COLO668 (cell line): ENCODE data around the gene VWA5A.
"Not testable (repeated sequence)": the region's sequence is repeated elsewhere in the genome, so short reads cannot be mapped to it uniquely, and the experiment has no call there.

Experiments
- DNase-seq: peaks from one replicate; lab custom pipeline; 2025; ENCODE audit not compliant: unreplicated experiment; lab: John Stamatoyannopoulos, UW

VWA5A gene

DNA sequence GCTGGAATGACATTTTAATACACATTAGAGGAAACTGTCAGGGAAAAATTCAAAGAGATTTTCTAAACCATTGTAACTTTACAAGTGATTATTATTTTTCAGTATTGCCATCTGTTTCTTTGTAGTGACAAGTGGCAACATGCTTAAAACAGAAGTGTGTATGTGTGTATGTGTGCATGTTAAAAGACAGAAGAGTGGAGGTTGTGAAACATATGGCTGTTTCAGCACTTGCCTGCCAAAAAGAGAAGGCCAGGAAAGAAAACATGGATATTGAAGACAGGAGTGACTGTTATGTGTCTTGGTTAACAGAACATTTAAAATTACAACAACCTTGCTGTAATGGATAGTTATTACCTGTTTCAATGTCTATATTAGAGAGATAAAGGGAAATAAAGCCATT is 24.3 kb upstream of the VWA5A start:
- no peak for DNase-seq

- DNase-seq = no peak
Measured at GRCh38 chr11:124093330-124093729, 21.9 kb upstream of the VWA5A start.

DNA sequence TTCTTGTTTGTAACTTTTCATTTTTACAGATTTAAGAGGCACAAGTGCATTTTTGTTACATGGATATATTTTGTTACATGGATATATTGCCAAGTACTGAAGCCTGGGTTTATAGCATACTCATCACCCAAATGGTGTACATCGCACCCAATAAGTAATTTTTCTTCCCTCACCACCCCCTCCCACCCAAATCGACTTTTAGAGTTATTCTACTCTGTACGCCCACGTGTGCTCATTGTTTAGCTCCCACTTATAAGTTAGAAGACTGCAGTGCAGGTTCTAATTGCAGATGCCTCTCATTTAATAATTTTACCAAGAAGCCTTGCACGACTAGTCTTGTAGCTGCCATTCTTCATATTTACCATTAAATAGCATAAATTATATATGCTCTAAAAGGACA is 20.5 kb upstream of the VWA5A start:
- DNase-seq = no peak

DNA sequence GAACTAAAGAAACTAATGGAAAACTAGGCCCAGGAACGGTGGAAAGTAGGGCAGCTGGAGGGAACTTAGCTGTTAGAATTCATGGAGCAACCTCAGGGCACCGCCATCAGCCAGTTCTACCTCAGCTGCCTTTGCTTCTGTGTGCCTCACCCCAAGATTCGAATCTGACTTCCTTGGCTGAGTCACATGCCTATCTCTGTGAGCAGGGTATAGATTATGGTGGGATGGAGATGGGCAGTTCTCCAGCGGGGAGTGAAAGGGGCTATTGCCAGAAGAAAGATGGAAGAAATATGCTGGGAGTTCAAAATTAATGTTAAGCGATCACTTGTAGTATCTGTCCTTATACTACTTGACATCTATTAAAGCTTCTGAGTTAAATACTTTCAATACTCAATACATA is 18.9 kb upstream of the VWA5A start:
- no peak for DNase-seq

GRCh38 chr11:124098141-124098540 is 17.1 kb upstream of the VWA5A start:
- DNase-seq = no peak

DNA sequence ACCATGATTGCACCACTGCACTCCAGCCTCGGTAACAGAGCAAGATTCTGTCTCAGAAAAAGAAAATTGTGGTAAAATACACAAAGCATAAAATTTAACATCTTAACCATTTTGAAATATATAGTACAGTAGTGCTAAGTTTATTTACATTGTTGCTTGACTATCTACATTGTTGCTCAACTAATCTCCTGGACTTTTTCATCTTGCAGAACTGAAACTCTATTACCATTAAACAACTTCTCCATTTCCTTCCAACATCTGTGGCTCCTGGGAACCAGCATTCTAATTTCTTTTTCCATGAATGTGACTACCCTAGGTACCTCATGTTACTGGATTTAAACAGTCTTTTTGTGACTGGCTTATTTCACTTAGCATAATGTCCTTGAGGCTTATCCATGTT is 13.5 kb upstream of the VWA5A start:
- no peak for DNase-seq

DNA sequence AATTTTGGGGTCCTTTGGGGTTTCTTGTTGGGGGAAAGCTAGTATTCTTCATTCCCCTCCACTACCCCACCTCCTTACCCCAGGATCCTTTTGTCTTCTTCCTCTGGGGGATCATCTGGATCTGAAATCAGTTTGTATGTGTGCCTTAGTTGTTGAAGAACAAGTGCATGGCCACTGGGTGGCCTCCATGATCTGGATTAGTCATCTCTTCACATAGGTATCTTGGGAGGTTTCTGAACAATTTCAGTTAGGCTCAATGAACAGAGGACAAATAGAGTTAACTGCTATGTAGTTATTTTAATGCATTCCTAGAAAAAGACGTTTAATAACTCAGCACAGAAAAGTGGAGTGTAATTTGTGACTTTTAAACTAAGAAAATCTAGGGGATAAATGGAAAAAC is 7.1 kb upstream of the VWA5A start:
- peak; percentile 24 for DNase-seq

DNA sequence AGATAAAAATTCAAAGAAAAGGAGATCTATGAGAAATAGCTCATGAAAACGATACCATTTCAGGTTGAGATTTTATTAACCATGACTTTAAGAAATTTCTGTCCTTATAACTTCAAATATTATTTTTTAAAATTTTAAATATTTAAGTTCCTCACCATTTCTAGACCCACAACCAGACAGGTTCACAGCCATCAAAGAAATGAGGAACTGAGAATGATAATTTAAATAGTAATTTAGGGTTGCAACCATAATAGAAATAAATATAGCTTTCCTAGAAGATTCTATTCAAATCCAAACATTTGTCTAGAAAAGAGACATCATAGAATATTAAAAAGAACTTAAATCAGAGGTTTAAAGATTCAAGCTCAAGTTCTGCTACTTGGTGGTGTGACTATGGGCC is 5.9 kb upstream of the VWA5A start:
- no peak for DNase-seq

DNA sequence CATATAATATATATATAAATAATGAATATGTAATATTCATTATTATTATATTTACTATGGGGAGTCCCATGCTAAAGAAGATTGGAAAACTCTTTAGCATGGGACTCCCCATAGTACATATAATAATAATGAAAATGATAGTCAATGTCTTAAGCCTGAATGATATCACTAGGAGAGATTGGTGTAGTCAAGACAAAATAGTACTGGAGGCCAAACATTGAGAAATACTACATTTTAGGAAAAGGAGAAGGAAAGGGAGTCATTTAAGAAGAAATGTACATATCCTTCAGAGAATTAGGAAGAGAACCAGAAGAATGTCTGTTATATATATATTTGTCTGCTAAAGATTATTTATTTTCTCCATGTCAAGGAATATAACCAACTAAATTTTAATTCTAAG is 5.0 kb upstream of the VWA5A start:
- no peak for DNase-seq

DNA sequence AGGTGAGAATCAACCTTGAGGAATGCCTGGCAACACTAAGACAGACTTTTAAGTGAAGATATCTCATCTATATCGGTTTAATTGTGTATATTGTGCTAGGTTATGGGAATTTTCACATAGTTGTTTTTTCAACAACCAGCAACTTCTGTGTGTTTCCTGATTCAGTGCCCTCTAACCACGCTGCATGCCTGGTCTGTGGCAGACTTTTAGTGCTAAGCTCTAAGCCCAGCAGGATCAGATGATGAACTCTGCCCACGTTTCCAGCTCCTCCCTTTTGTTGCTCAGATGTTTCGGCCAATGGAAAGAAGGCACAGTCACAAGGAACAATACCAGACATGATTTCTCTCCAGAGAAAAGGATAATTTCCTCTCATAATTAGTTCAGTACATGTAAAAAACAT is 1.4 kb upstream of the VWA5A start:
- no peak for DNase-seq

GRCh38 chr11:124115782-124116616 is 749 bp downstream of the VWA5A start:
- DNase-seq = peak; percentile 49

GRCh38 chr11:124119103-124119502 is 3.9 kb downstream of the VWA5A start:
- no peak for DNase-seq

- DNase-seq = no peak
Measured at GRCh38 chr11:124120891-124121290, 5.6 kb downstream of the VWA5A start.

GRCh38 chr11:124122123-124122522 is 6.9 kb downstream of the VWA5A start:
- DNase-seq = no peak

- DNase-seq = no peak
Measured at GRCh38 chr11:124123622-124124021, 8.4 kb downstream of the VWA5A start.

GRCh38 chr11:124127134-124127533 is 11.9 kb downstream of the VWA5A start:
- not testable (repeated sequence) for DNase-seq

DNA sequence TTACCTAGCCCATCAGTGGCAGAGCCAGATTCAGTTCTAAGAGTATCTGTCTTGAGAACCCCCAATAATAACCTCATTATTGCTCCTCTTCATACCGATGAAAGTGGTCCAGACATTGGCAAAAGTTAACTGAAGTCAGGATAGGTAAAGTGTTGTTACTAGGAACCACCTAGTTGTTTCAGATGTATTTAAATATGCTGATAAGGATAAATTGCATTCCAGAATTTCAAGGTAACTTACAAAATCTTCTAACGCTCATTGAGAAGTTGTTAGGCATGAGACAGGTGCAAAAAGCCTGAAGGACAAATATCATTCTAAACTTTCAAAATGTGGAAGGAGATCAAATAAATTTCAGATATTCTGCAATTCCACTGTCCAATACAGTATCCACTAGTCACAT is 27.8 kb downstream of the VWA5A start:
- DNase-seq = no peak

DNA sequence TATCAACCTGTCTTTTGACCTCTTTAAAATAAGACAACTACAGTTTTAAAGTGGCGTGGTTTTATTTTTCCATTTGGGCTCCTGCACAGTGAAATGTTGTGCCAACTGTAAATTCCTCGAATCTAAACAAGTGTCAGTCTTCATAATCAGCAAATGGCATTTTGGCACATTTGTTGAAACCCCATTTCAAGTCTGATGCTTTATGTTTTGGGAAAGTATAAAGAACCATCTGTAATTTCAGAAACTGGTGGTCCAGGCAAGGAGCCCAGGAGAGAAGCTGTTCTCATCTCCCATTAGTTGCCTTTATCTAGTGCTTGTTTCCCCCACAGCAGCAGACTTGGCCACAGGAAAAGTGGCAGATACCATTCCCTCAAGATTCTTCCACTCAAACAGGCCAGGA is 32.7 kb downstream of the VWA5A start:
- DNase-seq = no peak

GRCh38 chr11:124150684-124151083 is 35.4 kb downstream of the VWA5A start:
- DNase-seq = no peak

DNA sequence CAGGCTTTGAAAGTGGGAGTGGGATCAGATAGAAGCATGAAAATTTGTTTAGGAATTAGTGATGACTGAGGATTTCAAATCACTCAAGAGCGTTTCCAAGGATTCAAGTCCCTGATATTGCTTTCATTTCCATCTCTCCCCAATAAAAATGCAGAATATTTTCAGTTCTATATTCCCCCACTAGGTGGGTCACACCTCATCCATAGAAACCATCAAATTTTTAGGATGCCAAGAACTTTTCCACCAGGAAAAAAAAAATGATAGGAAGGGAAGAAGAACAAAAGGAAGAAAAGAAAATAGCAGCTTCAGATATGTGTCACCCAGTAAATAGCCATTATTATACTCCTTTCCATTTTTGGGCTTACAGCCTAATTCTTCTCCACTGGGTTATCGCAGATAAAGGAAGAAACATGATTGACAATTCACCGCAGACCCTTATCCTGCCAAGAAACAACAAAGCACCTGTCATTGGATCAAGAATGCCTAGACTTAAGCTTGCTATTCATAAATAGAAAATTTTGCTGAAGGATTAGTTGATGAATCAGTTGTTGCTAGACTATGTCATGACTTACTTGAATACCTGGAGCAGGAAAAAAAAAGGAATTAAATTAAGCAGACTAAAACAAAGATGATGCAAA is 37.6 kb downstream of the VWA5A start:
- DNase-seq = no peak

DNA sequence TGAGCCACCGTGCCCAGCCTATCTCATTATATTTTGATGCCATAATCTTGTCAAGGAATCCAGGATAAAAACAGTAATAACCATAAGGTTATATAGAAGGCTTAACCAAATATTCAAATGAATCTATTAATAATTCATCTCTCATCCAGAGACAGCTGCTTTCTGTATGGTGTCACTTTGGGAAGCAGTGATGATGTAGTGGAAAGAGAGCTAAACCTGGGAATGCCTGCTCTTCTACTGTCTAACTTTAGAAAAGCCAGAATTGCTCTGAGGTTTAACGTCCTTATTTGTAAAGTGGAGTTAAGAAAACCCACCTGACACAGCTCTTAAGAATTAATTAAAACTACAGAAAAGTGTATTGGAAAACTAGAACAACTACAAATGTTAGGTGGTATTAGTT is 38.6 kb downstream of the VWA5A start:
- no peak for DNase-seq

GRCh38 chr11:124159481-124159880 is 44.2 kb downstream of the VWA5A start:
- no peak for DNase-seq

DNA sequence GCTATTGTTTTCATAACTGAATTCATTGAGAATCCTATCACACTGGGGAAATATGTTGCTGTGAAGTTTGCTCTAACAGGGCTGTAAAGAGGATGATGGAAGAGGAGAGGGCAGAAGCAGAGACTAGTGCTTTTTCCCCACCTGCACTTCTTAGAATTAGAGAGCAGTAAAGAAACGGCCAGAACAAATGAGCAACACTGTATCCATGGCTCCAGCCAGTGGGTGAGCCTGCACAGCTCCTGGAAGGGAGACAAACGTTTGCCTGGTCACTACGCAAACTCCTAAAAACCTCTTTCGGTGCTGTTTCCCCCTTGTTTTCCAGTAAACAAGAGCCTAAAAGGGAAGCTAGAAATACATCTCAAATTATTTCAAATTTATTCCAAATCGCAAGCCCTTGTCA is 45.7 kb downstream of the VWA5A start:
- DNase-seq = no peak
